Brain microvascular endothelial cell (primary cell): Measurements from ENCODE around the gene LRRC43.
"Not testable (repeated sequence)": the region's sequence is repeated elsewhere in the genome, so short reads cannot be mapped to it uniquely, and the experiment has no call there.

ENCODE experiments used
- DNase-seq: peaks from one replicate; pipeline ENCODE4 v3.0.0-alpha.2; 2020
- H3K27ac ChIP-seq: fragments of 250-450 bp; sonication (Bioruptor Pico); 2 replicates; pipeline ENCODE4 v1.5.1; 2020; ENCODE audit warnings: mild to moderate bottlenecking, moderate library complexity
- H3K27me3 ChIP-seq: fragments of 250-450 bp; sonication (Bioruptor Pico); replicated peaks from 2 replicates; pipeline ENCODE4 v1.5.1; 2020; ENCODE audit warnings: mild to moderate bottlenecking
- H3K36me3 ChIP-seq: fragments of 250-450 bp; sonication (Bioruptor Pico); replicated peaks from 2 replicates; pipeline ENCODE4 v1.5.1; 2020; ENCODE audit warnings: mild to moderate bottlenecking
- H3K4me3 ChIP-seq: 2 replicates; pipeline ENCODE4 v1.5.1; 2011; ENCODE audit warnings: low read depth, mild to moderate bottlenecking, control low read depth, low read length, moderate library complexity
- in situ Hi-C: cut with HindIII; loops from 2 replicates; pipeline ENCODE4 v1.10.0; 2017; ENCODE audit warnings: low sequenced_read_pairs, low pct_ligation_motif_present
- TF ChIP-seq, protein P1 (sequence below): IDR thresholded peaks from 2 replicates; pipeline ENCODE4 v1.5.1; 2011; ENCODE audit warnings: low read depth, mild to moderate bottlenecking, moderate library complexity, low read length, control low read depth, inconsistent platforms; ENCODE audit errors: missing control alignments

The LRRC43 gene

DNA sequence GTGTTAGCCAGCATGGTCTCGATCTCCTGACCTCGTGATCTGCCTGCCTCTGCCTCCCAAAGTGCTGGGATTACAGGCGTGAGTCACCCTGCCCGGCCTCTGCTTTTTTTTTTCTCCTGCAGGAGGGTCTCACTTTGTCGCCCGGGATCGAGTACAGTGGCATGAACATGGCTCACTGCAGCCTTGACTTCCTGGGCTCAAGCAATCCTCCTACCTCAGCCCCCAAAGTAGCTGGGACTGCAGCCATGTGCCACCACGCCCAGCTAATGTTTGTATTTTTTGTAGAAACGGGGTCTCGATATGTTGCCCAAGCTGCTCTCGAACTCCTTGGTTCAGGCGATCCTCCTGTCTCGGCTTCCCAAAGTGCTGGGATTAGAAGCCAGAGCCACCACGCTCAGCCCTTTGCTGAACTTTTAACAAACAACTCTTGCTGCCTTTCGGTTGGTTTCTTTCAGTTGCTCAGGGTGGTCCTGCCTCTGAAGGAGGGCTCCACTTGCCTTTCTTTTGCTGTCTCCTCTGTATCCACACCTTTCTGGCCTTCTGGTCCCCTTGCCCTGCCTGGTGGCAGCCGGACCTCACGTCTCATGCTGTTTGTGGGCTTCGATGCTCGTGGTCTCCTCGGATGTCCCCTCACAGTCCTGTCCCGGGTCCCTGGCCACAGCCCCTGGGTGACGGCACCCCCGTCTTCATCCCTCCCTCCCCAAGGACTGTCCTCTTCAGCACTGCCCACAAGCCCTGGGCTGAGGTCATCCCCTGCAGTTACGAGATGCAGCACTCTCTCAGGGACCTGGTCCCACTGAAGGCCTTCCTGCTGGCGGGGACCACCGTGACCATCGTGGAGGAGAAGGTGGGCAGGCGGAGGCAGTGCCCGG is 16.8 kb downstream of the LRRC43 start:
- H3K36me3 ChIP-seq: no peaks in the 10 kb centered on the region
- no peak overlapping the region for H3K27ac ChIP-seq
- H3K27me3 ChIP-seq: peaks cover 11% of the 10 kb centered on the region
- H3K4me3 ChIP-seq: no peak overlapping the region
- TF ChIP-seq, protein P1, sequence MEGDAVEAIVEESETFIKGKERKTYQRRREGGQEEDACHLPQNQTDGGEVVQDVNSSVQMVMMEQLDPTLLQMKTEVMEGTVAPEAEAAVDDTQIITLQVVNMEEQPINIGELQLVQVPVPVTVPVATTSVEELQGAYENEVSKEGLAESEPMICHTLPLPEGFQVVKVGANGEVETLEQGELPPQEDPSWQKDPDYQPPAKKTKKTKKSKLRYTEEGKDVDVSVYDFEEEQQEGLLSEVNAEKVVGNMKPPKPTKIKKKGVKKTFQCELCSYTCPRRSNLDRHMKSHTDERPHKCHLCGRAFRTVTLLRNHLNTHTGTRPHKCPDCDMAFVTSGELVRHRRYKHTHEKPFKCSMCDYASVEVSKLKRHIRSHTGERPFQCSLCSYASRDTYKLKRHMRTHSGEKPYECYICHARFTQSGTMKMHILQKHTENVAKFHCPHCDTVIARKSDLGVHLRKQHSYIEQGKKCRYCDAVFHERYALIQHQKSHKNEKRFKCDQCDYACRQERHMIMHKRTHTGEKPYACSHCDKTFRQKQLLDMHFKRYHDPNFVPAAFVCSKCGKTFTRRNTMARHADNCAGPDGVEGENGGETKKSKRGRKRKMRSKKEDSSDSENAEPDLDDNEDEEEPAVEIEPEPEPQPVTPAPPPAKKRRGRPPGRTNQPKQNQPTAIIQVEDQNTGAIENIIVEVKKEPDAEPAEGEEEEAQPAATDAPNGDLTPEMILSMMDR: no peak
- in situ Hi-C loops: no loop called here
- no peak for DNase-seq

DNA sequence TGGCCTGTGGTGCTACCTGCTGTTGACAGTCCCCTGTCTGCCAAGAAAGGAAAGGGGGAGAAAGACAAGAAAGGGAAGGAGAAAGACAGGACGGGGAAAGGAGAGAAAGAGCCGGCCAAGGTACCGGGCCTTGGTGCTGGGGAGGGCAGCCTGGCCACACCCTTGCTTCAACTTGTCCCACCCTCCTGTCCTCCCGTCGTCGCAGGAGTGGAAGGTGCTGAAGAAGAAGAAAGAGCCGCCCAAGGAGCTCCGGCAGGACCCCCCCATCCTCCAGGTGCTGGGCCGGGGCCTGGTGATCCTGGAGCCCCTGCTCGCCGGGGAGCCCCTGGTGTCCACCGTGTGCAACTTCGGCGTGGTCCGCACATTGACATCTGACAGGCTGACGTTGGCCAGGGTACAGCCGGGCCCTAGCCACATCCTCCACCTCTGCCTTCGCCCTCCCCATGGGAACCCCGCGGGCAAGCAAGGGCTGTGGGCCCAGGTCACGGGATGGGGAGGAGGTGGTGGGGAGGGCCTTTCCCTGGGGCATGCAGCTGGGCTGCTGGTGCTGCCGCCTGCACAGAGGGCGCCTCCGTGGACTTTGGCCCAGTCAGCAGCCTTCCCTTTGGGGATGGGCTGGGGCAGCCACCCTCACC is 17.7 kb downstream of the LRRC43 start:
- DNase-seq: no peak
- Histone ChIP-seq H3K27me3 (peaks cover 16% of the 10 kb centered on the region), H3K4me3 (no peak overlapping the region), H3K36me3 (no peaks in the 10 kb centered on the region), H3K27ac (no peak overlapping the region)
- in situ Hi-C loops: no loop called here
- TF ChIP-seq, protein P1: peak; percentile 27

DNA sequence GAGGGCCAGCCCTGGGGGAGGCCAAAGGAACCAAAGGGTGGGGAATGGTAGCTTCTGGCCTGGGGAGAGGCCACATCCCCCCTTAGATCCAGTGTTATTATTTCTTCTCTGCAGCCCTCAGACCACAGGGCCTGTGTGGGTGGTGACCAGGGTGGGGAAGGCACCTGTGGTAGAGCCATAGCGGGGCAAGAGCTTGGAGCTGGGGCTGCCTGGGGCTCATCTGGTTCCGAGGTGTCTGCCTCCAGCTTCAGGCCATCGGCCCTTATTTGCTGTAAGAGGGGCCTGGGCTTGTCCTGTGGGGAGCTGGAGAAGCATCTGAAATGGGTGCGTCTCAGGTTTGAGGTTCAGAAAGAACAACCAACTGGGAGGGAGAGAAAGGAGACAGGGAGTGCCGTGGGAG is 18.5 kb downstream of the LRRC43 start:
- H3K27me3 ChIP-seq: peaks cover 16% of the 10 kb centered on the region
- no peak overlapping the region for H3K27ac ChIP-seq
- in situ Hi-C loops: no loop called here
- DNase-seq: no peak
- TF ChIP-seq, protein P1: no peak
- no peaks in the 10 kb centered on the region for H3K36me3 ChIP-seq
- no peak overlapping the region for H3K4me3 ChIP-seq

DNA sequence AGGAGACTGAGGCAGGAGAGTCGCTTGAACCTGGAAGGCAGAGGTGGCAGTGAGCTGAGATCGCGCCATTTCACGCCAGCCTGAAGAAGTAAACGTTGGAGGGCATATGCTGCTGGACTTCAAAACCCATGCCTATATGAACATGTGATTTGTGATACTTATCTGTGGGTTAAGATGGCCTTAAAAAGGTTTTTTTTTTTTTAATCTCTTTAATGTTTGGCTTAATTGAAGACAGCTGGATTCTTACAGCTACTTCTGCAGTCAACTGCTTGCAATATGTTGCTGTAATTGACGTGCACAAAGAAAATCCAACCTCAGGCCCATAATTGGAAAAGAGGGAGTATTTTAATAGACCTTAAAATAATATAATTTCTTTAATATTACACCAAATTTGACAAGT is 19.1 kb downstream of the LRRC43 start:
- no peak for DNase-seq
- in situ Hi-C loops: no loop called here
- TF ChIP-seq, protein P1: no peak
- peaks cover 4% of the 10 kb centered on the region for H3K36me3 ChIP-seq
- no peak overlapping the region for H3K27ac ChIP-seq
- H3K4me3 ChIP-seq: no peak overlapping the region
- H3K27me3 ChIP-seq: peaks cover 16% of the 10 kb centered on the region

DNA sequence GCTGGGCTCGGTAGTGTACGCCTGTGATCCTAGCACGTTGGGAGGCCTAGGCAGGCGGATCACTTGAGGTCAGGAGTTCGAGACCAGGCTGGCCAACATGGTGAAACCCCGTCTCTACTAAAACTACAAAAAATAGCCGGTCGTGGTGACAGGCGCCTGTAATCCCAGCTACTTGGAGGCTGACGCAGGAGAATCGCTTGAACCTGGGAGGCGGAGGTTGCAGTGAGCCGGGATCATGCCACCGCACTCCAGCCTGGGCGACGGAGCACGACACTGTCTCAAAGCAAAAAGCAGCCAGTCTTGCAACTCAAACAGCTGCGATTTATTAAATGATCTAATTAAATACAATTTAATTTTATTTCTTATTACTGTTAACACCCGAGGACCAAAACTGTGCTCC is 19.9 kb downstream of the LRRC43 start:
- Histone ChIP-seq H3K27me3 (peaks cover 16% of the 10 kb centered on the region), H3K4me3 (peak overlapping the region; percentile 53)
- H3K36me3 ChIP-seq, in situ Hi-C loops, DNase-seq, H3K27ac ChIP-seq: not testable (repeated sequence)

DNA sequence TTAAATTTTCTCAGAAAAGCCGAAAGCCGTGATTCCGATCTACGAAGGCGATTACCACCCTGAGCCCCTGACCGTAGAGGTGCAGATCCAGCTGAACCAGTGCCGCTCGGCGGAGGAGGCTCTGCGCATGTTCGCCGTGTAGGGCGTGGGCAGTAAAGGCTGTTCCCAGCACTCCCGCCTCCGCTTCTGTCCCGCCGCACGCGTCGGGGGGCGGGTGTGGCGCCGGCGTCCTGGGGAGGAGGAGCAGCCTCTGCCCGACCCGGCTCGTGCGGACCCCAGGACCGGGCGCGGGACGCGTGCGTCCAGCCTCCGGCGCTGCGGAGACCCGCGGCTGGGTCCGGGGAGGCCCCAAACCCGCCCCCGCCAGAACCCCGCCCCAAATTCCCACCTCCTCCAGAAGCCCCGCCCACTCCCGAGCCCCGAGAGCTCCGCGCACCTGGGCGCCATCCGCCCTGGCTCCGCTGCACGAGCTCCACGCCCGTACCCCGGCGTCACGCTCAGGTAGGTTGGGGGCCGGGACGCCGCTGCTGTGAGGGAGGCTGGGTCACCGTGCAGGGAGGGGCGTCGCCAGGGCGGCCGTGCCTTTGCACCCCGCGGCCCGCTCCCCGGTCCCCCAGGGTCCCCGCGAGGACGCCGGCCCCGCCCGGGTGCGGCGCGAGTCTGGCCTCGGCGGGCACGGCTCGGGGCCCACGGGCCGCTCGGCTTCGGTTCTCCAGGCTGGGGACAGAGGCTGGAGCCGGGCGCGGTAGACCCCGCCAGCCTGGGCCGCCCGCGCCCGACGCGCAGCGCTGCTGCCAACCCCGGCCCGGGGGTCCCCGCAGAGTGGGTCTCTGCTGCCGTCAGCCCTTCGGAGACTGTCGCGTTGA is 20.6 kb downstream of the LRRC43 start, which contains the start of gene B3GNT4:
Gene B3GNT4, plus strand, starts transcription at position 409 of the 866 bp plus-strand sequence. CDS start 910 bp downstream, outside the sequence.
- in situ Hi-C loops: no loop called here
- H3K36me3 ChIP-seq: peaks cover 14% of the 10 kb centered on the region
- DNase-seq: peak; percentile 24
- TF ChIP-seq, protein P1: no peak
- H3K27ac ChIP-seq: no peak within 1 kb of the TSS
- peak within 1 kb of the TSS; percentile 53 for H3K4me3 ChIP-seq
- peaks cover 16% of the 10 kb centered on the region for H3K27me3 ChIP-seq
